MCF 10A (cell line): ENCODE data around the gene ARID5B. TPM values are rescaled to one million over a fixed set of nuclear protein-coding genes. Genes with fewer than 3 reads are reported as not detected.

Experiments
- BruUV-seq: library from RNA; stranded (reverse); fragments of 400-500 nt; replicated peaks from 2 replicates; lab custom pipeline; 2021; lab: Mats Ljungman, UMichigan
- CTCF ChIA-PET: fragments of 300-600 bp; sonication (Branson Sonifier 250); formaldehyde crosslinking; extraction: SDS; loops from one replicate; lab custom pipeline; 2021; ENCODE audit warnings: antibody characterized with exemption, inconsistent platforms; lab: Yijun Ruan, JAX
- POLR2A ChIA-PET: fragments of 300-600, 350-650 bp; sonication (Branson Sonifier 250); formaldehyde crosslinking; extraction: SDS; loops from one replicate; lab custom pipeline; 2020; ENCODE audit warnings: antibody characterized with exemption, inconsistent platforms; lab: Yijun Ruan, JAX
- DNase-seq: peaks from one replicate; pipeline ENCODE4 v3.0.0-alpha.2; 2018; ENCODE audit not compliant: unreplicated experiment
- H3K27ac Mint-ChIP-seq: one replicate; pipeline ENCODE4 v1.8.0; 2022; ENCODE audit warnings: mild to moderate bottlenecking, low read depth, mixed read lengths; ENCODE audit not compliant: unreplicated experiment
- H3K27me3 Mint-ChIP-seq: one replicate; pipeline ENCODE4 v1.8.0; 2022; ENCODE audit warnings: mixed read lengths; ENCODE audit not compliant: insufficient read depth, unreplicated experiment
- H3K36me3 Mint-ChIP-seq: one replicate; pipeline ENCODE4 v1.8.0; 2022; ENCODE audit warnings: mild to moderate bottlenecking, moderate library complexity, mixed read lengths; ENCODE audit not compliant: insufficient read depth, unreplicated experiment
- H3K4me1 Mint-ChIP-seq: one replicate; pipeline ENCODE4 v1.8.0; 2022; ENCODE audit warnings: mixed read lengths; ENCODE audit not compliant: insufficient read depth, unreplicated experiment
- H3K4me3 Mint-ChIP-seq: one replicate; pipeline ENCODE4 v1.8.0; 2022; ENCODE audit warnings: mild to moderate bottlenecking, moderate library complexity, mixed read lengths; ENCODE audit not compliant: unreplicated experiment
- H3K9me3 Mint-ChIP-seq: one replicate; pipeline ENCODE4 v1.8.0; 2022; ENCODE audit warnings: mixed read lengths; ENCODE audit not compliant: unreplicated experiment
- CTCF ChIP-seq: fragments of 200-600 bp; IDR thresholded peaks from one replicate; pipeline ENCODE4 v1.8.0; 2022; ENCODE audit warnings: antibody characterized with exemption, mild to moderate bottlenecking; ENCODE audit not compliant: unreplicated experiment
- intact Hi-C: fragments of 100-400 bp; cut with micrococcal nuclease; formaldehyde crosslinking; loops from 2 replicates; pipeline ENCODE4 v1.14.1; 2022
- total RNA-seq: library from RNA; stranded (reverse); gene quantifications from 2 replicates; pipeline ENCODE4 v1.2.3, GENCODE V29; 2022

Gene ARID5B
- total RNA-seq, 1 experiment from 2014 or later: 12.2 TPM

- peaks cover 16% of the 10 kb centered on the region for H3K4me1 Mint-ChIP-seq
- ChIA-PET CTCF (interaction anchor here (0.9 to 1.0 kb wide), 2 partner anchors 17 to 40 kb away, joined by 3 to 5 read pairs; no protein-coding TSS in a partner anchor), POLR2A (interaction anchor here (1.0 to 1.2 kb wide), 2 partner anchors 9 to 99 kb away, joined by 3 to 4 read pairs; no protein-coding TSS in a partner anchor)
- no peak overlapping the region for H3K27ac Mint-ChIP-seq
- no TSS peak for BruUV-seq
- peaks cover 88% of the 10 kb centered on the region for H3K36me3 Mint-ChIP-seq
- no peak overlapping the region for H3K4me3 Mint-ChIP-seq
- intact Hi-C loops: no loop called here
- TF ChIP-seq CTCF: no peak
- H3K9me3 Mint-ChIP-seq: no peaks in the 10 kb centered on the region
- no peaks in the 10 kb centered on the region for H3K27me3 Mint-ChIP-seq
- DNase-seq: no peak
These were observed 153.3 kb downstream of the ARID5B start for GRCh38 chr10:62054830-62055229.

GRCh38 chr10:62056219-62056618, 154.7 kb downstream of the ARID5B start:
- Mint-ChIP-seq H3K9me3 (peaks cover 5% of the 10 kb centered on the region), H3K27ac (no peak overlapping the region), H3K4me3 (no peak overlapping the region), H3K36me3 (peaks cover 96% of the 10 kb centered on the region), H3K4me1 (peaks cover 23% of the 10 kb centered on the region), H3K27me3 (no peaks in the 10 kb centered on the region)
- DNase-seq: no peak
- TF ChIP-seq CTCF: no peak
- ChIA-PET POLR2A (interaction anchor here (0.7 to 0.8 kb wide), 2 partner anchors 12 to 154 kb away, joined by 3 read pairs; no protein-coding TSS in a partner anchor), CTCF (interaction anchor here (0.6 to 1.2 kb wide), 4 partner anchors 189 to 643 kb away, joined by 3 to 5 read pairs (median 4); no protein-coding TSS in a partner anchor)
- intact Hi-C loops: no loop called here
- BruUV-seq: no TSS peak

- H3K9me3 Mint-ChIP-seq: peaks cover 9% of the 10 kb centered on the region
- DNase-seq: no peak
- ChIA-PET CTCF (interaction anchor here (0.6 to 1.2 kb wide), 4 partner anchors 188 to 643 kb away, joined by 3 to 5 read pairs (median 4); no protein-coding TSS in a partner anchor), POLR2A (no interaction called here)
- intact Hi-C loops: no loop called here
- H3K4me3 Mint-ChIP-seq: no peak overlapping the region
- H3K27ac Mint-ChIP-seq: no peak overlapping the region
- TF ChIP-seq CTCF: no peak
- peaks cover 27% of the 10 kb centered on the region for H3K4me1 Mint-ChIP-seq
- H3K27me3 Mint-ChIP-seq: no peaks in the 10 kb centered on the region
- H3K36me3 Mint-ChIP-seq: peaks cover 96% of the 10 kb centered on the region
- no TSS peak for BruUV-seq
These were observed 155.2 kb downstream of the ARID5B start for GRCh38 chr10:62056698-62057097.

GRCh38 chr10:62057359-62057758, 155.9 kb downstream of the ARID5B start:
- intact Hi-C loops: no loop called here
- Mint-ChIP-seq H3K9me3 (peaks cover 11% of the 10 kb centered on the region), H3K36me3 (peaks cover 94% of the 10 kb centered on the region), H3K27ac (no peak overlapping the region), H3K27me3 (no peaks in the 10 kb centered on the region), H3K4me1 (peaks cover 32% of the 10 kb centered on the region), H3K4me3 (no peak overlapping the region)
- no TSS peak for BruUV-seq
- no peak for DNase-seq
- CTCF ChIA-PET: no interaction called here
- no peak for TF ChIP-seq CTCF
- POLR2A ChIA-PET: interaction anchor here (0.6 kb wide), 1 partner anchor 36 kb away, joined by 3 read pairs; no protein-coding TSS in a partner anchor
